Caco-2 (cell line): Measurements from ENCODE around the gene GLIS1. TPM values are rescaled to one million over a fixed set of nuclear protein-coding genes. Genes with fewer than 3 reads are reported as not detected.

Experiments used
- BruUV-seq: library from RNA; stranded (reverse); fragments of 400-500 nt; replicated peaks from 2 replicates; lab custom pipeline; 2021; lab: Mats Ljungman, UMichigan
- CTCF ChIA-PET: fragments of 300-600 bp; sonication (Branson Sonifier 250); formaldehyde crosslinking; loops from one replicate; lab custom pipeline; 2022; ENCODE audit warnings: antibody characterized with exemption; lab: Charles Lee
- POLR2A ChIA-PET: fragments of 300-600 bp; sonication (Branson Sonifier 250); formaldehyde crosslinking; loops from one replicate; lab custom pipeline; 2022; ENCODE audit warnings: antibody characterized with exemption; lab: Charles Lee
- DNase-seq, 2 experiments: peaks; one replicate each; pipeline versions ENCODE4 v3.0.0 to v3.0.0-alpha.2; 2020 to 2022
- H3K27me3 ChIP-seq: replicated peaks from 2 replicates; pipeline ENCODE4 v1.6.0; 2011; ENCODE audit warnings: low read length; ENCODE audit not compliant: control insufficient read depth, insufficient read depth
- H3K36me3 ChIP-seq: 2 replicates; pipeline ENCODE4 v1.5.1; 2011; ENCODE audit warnings: low read length; ENCODE audit not compliant: control insufficient read depth, insufficient read depth
- H3K4me1 ChIP-seq: fragments of 250-450 bp; sonication (Bioruptor Pico); 2 replicates; pipeline ENCODE4 v1.5.1; 2020; ENCODE audit warnings: mild to moderate bottlenecking
- H3K4me3 ChIP-seq: 2 replicates; pipeline ENCODE4 v1.5.1; 2011; ENCODE audit warnings: low read depth, mild to moderate bottlenecking, control low read depth, low read length
- H3K9me3 ChIP-seq: fragments of 250-450 bp; sonication (Bioruptor Pico); 2 replicates; pipeline ENCODE4 v1.5.1; 2020; ENCODE audit warnings: mild to moderate bottlenecking, moderate library complexity
- H3K27ac Mint-ChIP-seq: one replicate; pipeline ENCODE4 v1.8.0; 2022; ENCODE audit warnings: mixed read lengths; ENCODE audit not compliant: unreplicated experiment
- H3K27me3 Mint-ChIP-seq: one replicate; pipeline ENCODE4 v1.8.0; 2022; ENCODE audit warnings: mixed read lengths; ENCODE audit not compliant: insufficient read depth, unreplicated experiment
- H3K36me3 Mint-ChIP-seq: one replicate; pipeline ENCODE4 v1.8.0; 2022; ENCODE audit warnings: mild to moderate bottlenecking, mixed read lengths; ENCODE audit not compliant: insufficient read depth, unreplicated experiment
- H3K4me1 Mint-ChIP-seq: one replicate; pipeline ENCODE4 v1.8.0; 2022; ENCODE audit warnings: low read depth, mixed read lengths; ENCODE audit not compliant: unreplicated experiment
- H3K4me3 Mint-ChIP-seq: one replicate; pipeline ENCODE4 v1.8.0; 2022; ENCODE audit warnings: mild to moderate bottlenecking, moderate library complexity, mixed read lengths; ENCODE audit not compliant: unreplicated experiment
- H3K9me3 Mint-ChIP-seq: one replicate; pipeline ENCODE4 v1.8.0; 2022; ENCODE audit warnings: mixed read lengths; ENCODE audit not compliant: unreplicated experiment
- CTCF ChIP-seq, 2 experiments: fragments of 200-600 bp in 1 of 2; IDR thresholded peaks; 1 replicate in 1 of 2; 2 replicates in 1 of 2; pipeline versions ENCODE4 v1.5.1 to v1.8.0; 2011 to 2022; ENCODE audit warnings: antibody characterized with exemption in 1 of 2, control low read depth in 1 of 2, inconsistent platforms in 1 of 2, low read depth in 1 of 2, low read length in 1 of 2, mild to moderate bottlenecking in 1 of 2, moderate library complexity in 1 of 2; ENCODE audit not compliant: insufficient read depth in 1 of 2, severe bottlenecking in 1 of 2, unreplicated experiment in 1 of 2
- intact Hi-C: fragments of 100-400 bp; cut with micrococcal nuclease; formaldehyde crosslinking; loops from one replicate; pipeline ENCODE4 v1.10.0; 2022; ENCODE audit not compliant: unreplicated experiment
- total RNA-seq: library from RNA; stranded (reverse); gene quantifications from 2 replicates; pipeline ENCODE4 v1.2.3, GENCODE V29; 2022

GLIS1 gene
- total RNA-seq, 1 experiment from 2014 or later = not detected

GRCh38 chr1:53580009-53580400 is 159.0 kb downstream of the GLIS1 start:
- no peak for TF ChIP-seq CTCF (IDR thresholded peaks at IDR 0.05; ENCODE audit: insufficient read depth in 1 of 2, low read depth in 1 of 2, low read length in 1 of 2, severe bottlenecking in 1 of 2, unreplicated experiment in 1 of 2)
- Mint-ChIP-seq H3K27me3 (no peaks in the 10 kb centered on the region), H3K36me3 (no peaks in the 10 kb centered on the region), H3K4me3 (no peak overlapping the region), H3K9me3 (no peaks in the 10 kb centered on the region), H3K27ac (no peak overlapping the region), H3K4me1 (no peaks in the 10 kb centered on the region)
- Histone ChIP-seq H3K9me3 (no peaks in the 10 kb centered on the region), H3K36me3 (no peaks in the 10 kb centered on the region), H3K4me1 (no peaks in the 10 kb centered on the region), H3K4me3 (no peak overlapping the region), H3K27me3 (no peaks in the 10 kb centered on the region)
- POLR2A ChIA-PET = no interaction called here
- intact Hi-C loops = no loop called here
- BruUV-seq = no TSS peak
- peak in 1 of 2 experiments; percentile 5 for DNase-seq
- CTCF ChIA-PET = no interaction called here

DNA sequence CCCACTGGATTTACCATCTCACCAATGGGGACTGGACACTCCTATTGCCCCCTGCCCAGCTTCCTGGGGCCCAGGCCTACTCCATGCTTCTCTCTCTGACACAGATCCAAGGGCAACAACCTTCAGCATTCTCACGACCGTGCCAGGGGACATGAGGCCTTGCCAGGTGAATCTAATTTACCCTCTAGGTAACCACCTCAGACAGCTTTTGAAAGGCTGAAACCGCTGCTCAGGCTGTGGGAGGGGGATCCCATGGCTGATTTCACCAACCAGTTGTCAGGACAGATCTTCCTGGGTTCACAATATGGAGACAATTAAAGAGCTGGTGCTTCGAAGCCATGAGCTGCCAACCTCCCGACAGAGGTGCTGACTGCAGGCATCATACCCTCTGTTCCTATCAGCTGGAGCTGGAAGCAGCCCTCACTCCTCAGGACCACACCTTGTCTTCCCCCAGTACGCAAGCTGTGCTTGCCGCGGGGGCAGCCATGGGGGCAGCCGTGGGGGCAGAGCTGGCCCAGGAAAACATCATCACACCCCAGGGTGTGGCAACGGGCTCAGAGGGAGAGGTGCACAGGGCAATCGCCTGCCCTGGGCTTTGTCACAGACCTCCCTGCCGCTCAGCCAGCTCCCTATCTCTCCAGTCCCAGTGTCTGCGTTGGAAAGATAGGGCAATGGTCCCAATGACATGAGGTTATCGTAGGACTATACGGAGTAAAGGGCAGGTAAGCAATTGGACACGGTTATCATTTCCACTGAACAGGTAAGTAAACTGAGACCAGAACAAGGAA is 159.5 kb downstream of the GLIS1 start:
- Histone ChIP-seq H3K36me3 (no peaks in the 10 kb centered on the region), H3K4me3 (no peak overlapping the region), H3K4me1 (no peaks in the 10 kb centered on the region), H3K27me3 (no peaks in the 10 kb centered on the region), H3K9me3 (no peaks in the 10 kb centered on the region)
- DNase-seq = peak in 1 of 2 experiments; percentile 7
- Mint-ChIP-seq H3K9me3 (no peaks in the 10 kb centered on the region), H3K4me3 (no peak overlapping the region), H3K36me3 (no peaks in the 10 kb centered on the region), H3K27me3 (no peaks in the 10 kb centered on the region), H3K4me1 (no peaks in the 10 kb centered on the region), H3K27ac (no peak overlapping the region)
- no peak for TF ChIP-seq CTCF (IDR thresholded peaks at IDR 0.05; ENCODE audit: insufficient read depth in 1 of 2, low read depth in 1 of 2, low read length in 1 of 2, severe bottlenecking in 1 of 2, unreplicated experiment in 1 of 2)
- POLR2A ChIA-PET = no interaction called here
- BruUV-seq = no TSS peak
- CTCF ChIA-PET = no interaction called here
- intact Hi-C loops = no loop called here

- TF ChIP-seq CTCF (IDR thresholded peaks at IDR 0.05; ENCODE audit: insufficient read depth in 1 of 2, low read depth in 1 of 2, low read length in 1 of 2, severe bottlenecking in 1 of 2, unreplicated experiment in 1 of 2) = no peak
- H3K36me3 ChIP-seq = no peaks in the 10 kb centered on the region
- ChIA-PET CTCF (no interaction called here), POLR2A (no interaction called here)
- no peak overlapping the region for H3K4me3 ChIP-seq
- no TSS peak for BruUV-seq
- H3K27me3 ChIP-seq = no peaks in the 10 kb centered on the region
- H3K4me1 Mint-ChIP-seq = no peaks in the 10 kb centered on the region
- no peak overlapping the region for H3K4me3 Mint-ChIP-seq
- H3K36me3 Mint-ChIP-seq = no peaks in the 10 kb centered on the region
- H3K9me3 Mint-ChIP-seq = no peaks in the 10 kb centered on the region
- no peaks in the 10 kb centered on the region for H3K27me3 Mint-ChIP-seq
- DNase-seq = no peak
- H3K4me1 ChIP-seq = no peaks in the 10 kb centered on the region
- H3K27ac Mint-ChIP-seq = no peak overlapping the region
- no peaks in the 10 kb centered on the region for H3K9me3 ChIP-seq
- intact Hi-C loops = no loop called here
Measured at GRCh38 chr1:53578358-53578757, 160.6 kb downstream of the GLIS1 start.
